Measurements from ENCODE around the gene ANXA2R.

The ANXA2R gene

DNA sequence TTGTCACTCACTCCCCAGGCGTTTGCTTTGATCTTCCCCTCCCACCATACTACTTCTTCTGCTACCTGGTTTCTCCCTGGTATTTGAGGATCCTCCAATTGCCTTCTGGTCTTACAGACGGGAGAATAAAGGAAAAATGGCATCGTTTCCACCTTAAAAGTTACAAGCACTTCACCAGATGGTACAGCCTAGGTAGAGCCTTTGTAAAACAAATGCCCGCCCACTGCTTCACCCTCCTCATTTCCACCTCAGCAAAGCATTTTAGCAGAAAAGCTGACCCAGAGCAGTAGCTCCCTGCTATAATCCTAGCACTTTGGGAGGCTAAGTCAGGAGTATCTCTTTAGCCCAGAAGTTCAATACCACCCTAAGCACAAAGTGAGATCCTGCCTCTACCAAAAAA is 5.1 kb upstream of the ANXA2R start:
- Histone ChIP-seq H3K4me3 (ENCODE audit: low read depth, low read length) (no peak overlapping the region), H3K9me3 (ENCODE audit: control insufficient read depth, insufficient read depth, low read depth, low read length) (no peaks in the 10 kb centered on the region), H3K36me3 (ENCODE audit: control insufficient read depth in 2 of 2, insufficient read depth in 1 of 2, low read length in 2 of 2) (no peaks in the 10 kb centered on the region), H3K4me1 (ENCODE audit: control insufficient read depth, insufficient read depth, low read length) (no peaks in the 10 kb centered on the region; the same call in 1 of the 2 replicates), H3K27ac (ENCODE audit: extremely low read depth, low read depth, low read length) (no peak overlapping the region)
- ChIA-PET CTCF (interaction anchor here (0.7 to 2.2 kb wide), 5 partner anchors 20 to 134 kb away, joined by 3 to 7 read pairs (median 6); no protein-coding TSS in a partner anchor), POLR2A (interaction anchor here (0.6 to 1.8 kb wide), 3 partner anchors 20 to 107 kb away, joined by 4 to 5 read pairs (median 5); no protein-coding TSS in a partner anchor)
- TF ChIP-seq ZNF830 (tag by site-specific recombination; IDR thresholded peaks at IDR 0.05; ENCODE audit: low read depth), result no peak
- TF ChIP-seq EGR2 (tag by site-specific recombination; IDR thresholded peaks at IDR 0.05; ENCODE audit: low read depth), result 0 out of 2 replicates have a peak, but pooled peaks have one; percentile 7
- TF ChIP-seq, protein P1, sequence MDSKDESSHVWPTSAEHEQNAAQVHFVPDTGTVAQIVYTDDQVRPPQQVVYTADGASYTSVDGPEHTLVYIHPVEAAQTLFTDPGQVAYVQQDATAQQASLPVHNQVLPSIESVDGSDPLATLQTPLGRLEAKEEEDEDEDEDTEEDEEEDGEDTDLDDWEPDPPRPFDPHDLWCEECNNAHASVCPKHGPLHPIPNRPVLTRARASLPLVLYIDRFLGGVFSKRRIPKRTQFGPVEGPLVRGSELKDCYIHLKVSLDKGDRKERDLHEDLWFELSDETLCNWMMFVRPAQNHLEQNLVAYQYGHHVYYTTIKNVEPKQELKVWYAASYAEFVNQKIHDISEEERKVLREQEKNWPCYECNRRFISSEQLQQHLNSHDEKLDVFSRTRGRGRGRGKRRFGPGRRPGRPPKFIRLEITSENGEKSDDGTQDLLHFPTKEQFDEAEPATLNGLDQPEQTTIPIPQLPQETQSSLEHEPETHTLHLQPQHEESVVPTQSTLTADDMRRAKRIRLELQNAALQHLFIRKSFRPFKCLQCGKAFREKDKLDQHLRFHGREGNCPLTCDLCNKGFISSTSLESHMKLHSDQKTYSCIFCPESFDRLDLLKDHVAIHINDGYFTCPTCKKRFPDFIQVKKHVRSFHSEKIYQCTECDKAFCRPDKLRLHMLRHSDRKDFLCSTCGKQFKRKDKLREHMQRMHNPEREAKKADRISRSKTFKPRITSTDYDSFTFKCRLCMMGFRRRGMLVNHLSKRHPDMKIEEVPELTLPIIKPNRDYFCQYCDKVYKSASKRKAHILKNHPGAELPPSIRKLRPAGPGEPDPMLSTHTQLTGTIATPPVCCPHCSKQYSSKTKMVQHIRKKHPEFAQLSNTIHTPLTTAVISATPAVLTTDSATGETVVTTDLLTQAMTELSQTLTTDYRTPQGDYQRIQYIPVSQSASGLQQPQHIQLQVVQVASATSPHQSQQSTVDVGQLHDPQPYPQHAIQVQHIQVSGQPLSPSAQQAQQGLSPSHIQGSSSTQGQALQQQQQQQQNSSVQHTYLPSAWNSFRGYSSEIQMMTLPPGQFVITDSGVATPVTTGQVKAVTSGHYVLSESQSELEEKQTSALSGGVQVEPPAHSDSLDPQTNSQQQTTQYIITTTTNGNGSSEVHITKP (tag by site-specific recombination; IDR thresholded peaks at IDR 0.05), result peak; percentile 57

DNA sequence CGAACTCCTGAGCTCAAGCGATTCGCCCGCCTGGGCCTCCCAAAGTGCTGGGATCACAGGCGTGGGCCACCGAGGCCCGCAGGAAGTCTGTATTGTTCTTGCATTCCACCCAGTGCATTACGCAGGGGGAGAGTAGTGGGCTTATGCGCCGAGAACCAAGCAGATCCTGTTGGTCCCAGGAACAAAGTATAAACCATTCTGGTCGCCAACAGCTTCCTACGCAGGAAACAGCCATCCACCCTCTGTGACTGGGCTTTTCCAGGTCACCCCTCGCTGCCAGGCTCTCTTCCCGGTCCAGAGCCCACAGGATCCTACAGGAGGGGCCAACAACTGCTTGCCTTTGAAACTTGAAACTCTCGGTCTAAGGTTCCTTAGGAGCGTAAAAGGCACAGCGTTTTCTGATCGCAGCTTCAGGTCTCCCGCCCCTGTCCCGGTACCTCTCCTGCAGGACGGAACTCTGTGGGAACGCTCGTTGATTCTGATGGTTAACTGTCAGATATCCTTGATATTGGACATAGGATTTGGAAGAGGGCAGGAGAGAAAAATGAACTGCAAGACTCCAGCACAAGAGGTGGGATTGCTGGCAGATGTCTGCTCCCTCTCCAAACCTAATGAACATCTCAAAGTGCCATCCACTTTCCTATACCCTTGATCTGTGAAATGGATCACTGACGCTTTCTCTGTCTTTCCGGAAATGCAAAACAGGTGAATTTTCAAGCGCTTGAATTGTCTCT is 4.2 kb upstream of the ANXA2R start:
- Histone ChIP-seq H3K9me3 (ENCODE audit: control insufficient read depth, insufficient read depth, low read depth, low read length) (no peaks in the 10 kb centered on the region), H3K4me3 (ENCODE audit: low read depth, low read length) (no peak overlapping the region), H3K27ac (ENCODE audit: extremely low read depth, low read depth, low read length) (no peak overlapping the region), H3K4me1 (ENCODE audit: control insufficient read depth, insufficient read depth, low read length) (no peaks in the 10 kb centered on the region; the same call in 1 of the 2 replicates), H3K36me3 (ENCODE audit: control insufficient read depth in 2 of 2, insufficient read depth in 1 of 2, low read length in 2 of 2) (no peaks in the 10 kb centered on the region)
- ChIA-PET POLR2A (no interaction called here), CTCF (interaction anchor here (1.7 to 2.2 kb wide), 2 partner anchors 21 to 62 kb away, joined by 6 to 7 read pairs; no protein-coding TSS in a partner anchor)
- TF ChIP-seq, protein P2, sequence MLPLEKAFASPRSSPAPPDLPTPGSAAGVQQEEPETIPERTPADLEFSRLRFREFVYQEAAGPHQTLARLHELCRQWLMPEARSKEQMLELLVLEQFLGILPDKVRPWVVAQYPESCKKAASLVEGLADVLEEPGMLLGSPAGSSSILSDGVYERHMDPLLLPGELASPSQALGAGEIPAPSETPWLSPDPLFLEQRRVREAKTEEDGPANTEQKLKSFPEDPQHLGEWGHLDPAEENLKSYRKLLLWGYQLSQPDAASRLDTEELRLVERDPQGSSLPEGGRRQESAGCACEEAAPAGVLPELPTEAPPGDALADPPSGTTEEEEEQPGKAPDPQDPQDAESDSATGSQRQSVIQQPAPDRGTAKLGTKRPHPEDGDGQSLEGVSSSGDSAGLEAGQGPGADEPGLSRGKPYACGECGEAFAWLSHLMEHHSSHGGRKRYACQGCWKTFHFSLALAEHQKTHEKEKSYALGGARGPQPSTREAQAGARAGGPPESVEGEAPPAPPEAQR (tag by site-specific recombination; IDR thresholded peaks at IDR 0.05), result no peak
- TF ChIP-seq, protein P3, sequence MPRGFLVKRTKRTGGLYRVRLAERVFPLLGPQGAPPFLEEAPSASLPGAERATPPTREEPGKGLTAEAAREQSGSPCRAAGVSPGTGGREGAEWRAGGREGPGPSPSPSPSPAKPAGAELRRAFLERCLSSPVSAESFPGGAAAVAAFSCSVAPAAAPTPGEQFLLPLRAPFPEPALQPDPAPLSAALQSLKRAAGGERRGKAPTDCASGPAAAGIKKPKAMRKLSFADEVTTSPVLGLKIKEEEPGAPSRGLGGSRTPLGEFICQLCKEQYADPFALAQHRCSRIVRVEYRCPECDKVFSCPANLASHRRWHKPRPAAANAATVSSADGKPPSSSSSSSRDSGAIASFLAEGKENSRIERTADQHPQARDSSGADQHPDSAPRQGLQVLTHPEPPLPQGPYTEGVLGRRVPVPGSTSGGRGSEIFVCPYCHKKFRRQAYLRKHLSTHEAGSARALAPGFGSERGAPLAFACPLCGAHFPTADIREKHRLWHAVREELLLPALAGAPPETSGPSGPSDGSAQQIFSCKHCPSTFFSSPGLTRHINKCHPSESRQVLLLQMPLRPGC (tag by site-specific recombination; IDR thresholded peaks at IDR 0.05), result no peak
- TF ChIP-seq ZNF223 (tag by site-specific recombination; IDR thresholded peaks at IDR 0.05) (no peak), ZNF341 (tag by site-specific recombination; IDR thresholded peaks at IDR 0.05; ENCODE audit: low read depth) (0 out of 2 replicates have a peak, but pooled peaks have one; percentile 12), ZNF155 (tag by site-specific recombination; IDR thresholded peaks at IDR 0.05) (no peak), ZIC2 (tag by site-specific recombination; IDR thresholded peaks at IDR 0.05) (no peak), ZNF560 (tag by site-specific recombination; IDR thresholded peaks at IDR 0.05; ENCODE audit: borderline replicate concordance) (no peak), ZNF416 (tag by site-specific recombination; IDR thresholded peaks at IDR 0.05) (no peak), ZNF157 (tag by site-specific recombination; IDR thresholded peaks at IDR 0.05) (no peak)
- TF ChIP-seq, protein P4, sequence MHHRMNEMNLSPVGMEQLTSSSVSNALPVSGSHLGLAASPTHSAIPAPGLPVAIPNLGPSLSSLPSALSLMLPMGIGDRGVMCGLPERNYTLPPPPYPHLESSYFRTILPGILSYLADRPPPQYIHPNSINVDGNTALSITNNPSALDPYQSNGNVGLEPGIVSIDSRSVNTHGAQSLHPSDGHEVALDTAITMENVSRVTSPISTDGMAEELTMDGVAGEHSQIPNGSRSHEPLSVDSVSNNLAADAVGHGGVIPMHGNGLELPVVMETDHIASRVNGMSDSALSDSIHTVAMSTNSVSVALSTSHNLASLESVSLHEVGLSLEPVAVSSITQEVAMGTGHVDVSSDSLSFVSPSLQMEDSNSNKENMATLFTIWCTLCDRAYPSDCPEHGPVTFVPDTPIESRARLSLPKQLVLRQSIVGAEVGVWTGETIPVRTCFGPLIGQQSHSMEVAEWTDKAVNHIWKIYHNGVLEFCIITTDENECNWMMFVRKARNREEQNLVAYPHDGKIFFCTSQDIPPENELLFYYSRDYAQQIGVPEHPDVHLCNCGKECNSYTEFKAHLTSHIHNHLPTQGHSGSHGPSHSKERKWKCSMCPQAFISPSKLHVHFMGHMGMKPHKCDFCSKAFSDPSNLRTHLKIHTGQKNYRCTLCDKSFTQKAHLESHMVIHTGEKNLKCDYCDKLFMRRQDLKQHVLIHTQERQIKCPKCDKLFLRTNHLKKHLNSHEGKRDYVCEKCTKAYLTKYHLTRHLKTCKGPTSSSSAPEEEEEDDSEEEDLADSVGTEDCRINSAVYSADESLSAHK (tag by site-specific recombination; IDR thresholded peaks at IDR 0.05), result peak; percentile 77
- TF ChIP-seq, protein P5, sequence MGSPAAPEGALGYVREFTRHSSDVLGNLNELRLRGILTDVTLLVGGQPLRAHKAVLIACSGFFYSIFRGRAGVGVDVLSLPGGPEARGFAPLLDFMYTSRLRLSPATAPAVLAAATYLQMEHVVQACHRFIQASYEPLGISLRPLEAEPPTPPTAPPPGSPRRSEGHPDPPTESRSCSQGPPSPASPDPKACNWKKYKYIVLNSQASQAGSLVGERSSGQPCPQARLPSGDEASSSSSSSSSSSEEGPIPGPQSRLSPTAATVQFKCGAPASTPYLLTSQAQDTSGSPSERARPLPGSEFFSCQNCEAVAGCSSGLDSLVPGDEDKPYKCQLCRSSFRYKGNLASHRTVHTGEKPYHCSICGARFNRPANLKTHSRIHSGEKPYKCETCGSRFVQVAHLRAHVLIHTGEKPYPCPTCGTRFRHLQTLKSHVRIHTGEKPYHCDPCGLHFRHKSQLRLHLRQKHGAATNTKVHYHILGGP (tag by site-specific recombination; IDR thresholded peaks at IDR 0.05), result no peak

Data from HEK293 (cell line).